ENCODE results near the gene CACNB3. TPM values are rescaled to one million over a fixed set of nuclear protein-coding genes. Genes with fewer than 3 reads are reported as not detected.
A peak's percentile ranks its signal among the peaks of the same experiment; 100 is the strongest.

Gene CACNB3
- total RNA-seq, 4 donors from 2014 or later = 9.4 to 39.2 (median 30.1) TPM

GRCh38 chr12:48795550-48796455, 22.5 kb upstream of the CACNB3 start:
- ATAC-seq = peak; percentile 88
- Histone ChIP-seq H3K9me3 (no peaks in the 10 kb centered on the region), H3K36me3 (no peaks in the 10 kb centered on the region), H3K4me3 (no peak overlapping the region), H3K4me1 (peaks cover 0 to 10% (median 0%) of the 10 kb centered on the region in 3 donors), H3K27me3 (peaks cover 13% of the 10 kb centered on the region), H3K27ac (no peak overlapping the region)
- TF ChIP-seq CTCF (IDR thresholded peaks at IDR 0.05) (peak in 3 of 4 experiments; percentile 94 to 99 (median 98)), POLR2AphosphoS5 (IDR thresholded peaks at IDR 0.05) (no peak), POLR2A (IDR thresholded peaks at IDR 0.05) (no peak), EP300 (IDR thresholded peaks at IDR 0.05) (no peak)
- WGBS, 2 donors (ENCODE audit: low coverage in 1 of 2) = 35 to 42% methylated on average over 4 to 5 of the region's 12 CpGs

- no peak for TF ChIP-seq POLR2AphosphoS5 (IDR thresholded peaks at IDR 0.05)
- no peak for TF ChIP-seq POLR2A (IDR thresholded peaks at IDR 0.05)
- TF ChIP-seq EP300 (IDR thresholded peaks at IDR 0.05) = no peak
- no peak for TF ChIP-seq CTCF (IDR thresholded peaks at IDR 0.05)
Measured at GRCh38 chr12:48796976-48797375, 21.3 kb upstream of the CACNB3 start.

GRCh38 chr12:48800457-48800856, 17.8 kb upstream of the CACNB3 start:
- Histone ChIP-seq H3K27ac (no peak overlapping the region), H3K4me3 (no peak overlapping the region), H3K36me3 (no peaks in the 10 kb centered on the region), H3K4me1 (peaks cover 0 to 8% (median 0%) of the 10 kb centered on the region in 3 donors), H3K27me3 (peaks cover 18% of the 10 kb centered on the region), H3K9me3 (no peaks in the 10 kb centered on the region)
- TF ChIP-seq POLR2AphosphoS5 (IDR thresholded peaks at IDR 0.05) (no peak), POLR2A (IDR thresholded peaks at IDR 0.05) (no peak), EP300 (IDR thresholded peaks at IDR 0.05) (no peak), CTCF (IDR thresholded peaks at IDR 0.05) (no peak)
- WGBS, 2 donors (ENCODE audit: low coverage in 1 of 2) = 73% methylated on average over 3 of the region's 14 CpGs; no CpG with 5 or more reads in 1 of the 2 donors
- ATAC-seq = no peak

More at GRCh38 chr12:48796976-48797375, 21.3 kb upstream of the CACNB3 start:
- Histone ChIP-seq H3K4me3 (no peak overlapping the region), H3K27ac (no peak overlapping the region), H3K9me3 (no peaks in the 10 kb centered on the region), H3K27me3 (peaks cover 18% of the 10 kb centered on the region), H3K4me1 (peaks cover 0 to 10% (median 0%) of the 10 kb centered on the region in 3 donors), H3K36me3 (no peaks in the 10 kb centered on the region)
- 44 to 67% methylated on average over 2 of the region's 3 CpGs for WGBS, 2 donors (ENCODE audit: low coverage in 1 of 2)
- ATAC-seq = no peak

- Histone ChIP-seq H3K27me3 (peaks cover 18% of the 10 kb centered on the region), H3K4me3 (no peak overlapping the region), H3K27ac (no peak overlapping the region), H3K36me3 (no peaks in the 10 kb centered on the region), H3K4me1 (peaks cover 0 to 3% (median 0%) of the 10 kb centered on the region in 3 donors), H3K9me3 (no peaks in the 10 kb centered on the region)
- 66 to 82% methylated on average over 5 to 7 of the region's 14 CpGs for WGBS, 2 donors (ENCODE audit: low coverage in 1 of 2)
- TF ChIP-seq POLR2AphosphoS5 (IDR thresholded peaks at IDR 0.05) (no peak), EP300 (IDR thresholded peaks at IDR 0.05) (no peak), CTCF (IDR thresholded peaks at IDR 0.05) (no peak), POLR2A (IDR thresholded peaks at IDR 0.05) (no peak)
- ATAC-seq = no peak
Measured at GRCh38 chr12:48800971-48801370, 17.3 kb upstream of the CACNB3 start.
